ENCODE measurements around the gene LMBR1L. TPM values are rescaled to one million over a fixed set of nuclear protein-coding genes. Genes with fewer than 3 reads are reported as not detected.

The LMBR1L gene
- total RNA-seq, 1 donor from 2014 or later: 74.2 TPM

DNA sequence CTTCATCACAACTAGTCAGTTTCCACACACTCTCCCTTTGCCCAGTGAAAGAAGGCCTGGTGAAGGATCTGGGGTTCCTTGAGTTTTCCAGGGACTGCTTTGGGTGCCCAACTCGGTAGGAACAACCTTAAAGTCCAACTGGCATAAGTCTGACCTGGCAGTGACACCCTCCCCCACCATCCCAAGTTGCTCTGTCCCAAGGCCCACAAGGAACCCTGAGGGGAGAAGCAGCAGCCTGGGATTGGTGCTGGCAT, 51.7 kb downstream of the LMBR1L start:
- no peaks in the 10 kb centered on the region for H3K27me3 ChIP-seq
- peak overlapping the region; percentile 94 to 98 for H3K27ac ChIP-seq
- H3K4me1 ChIP-seq: peaks cover 8 to 31% of the 10 kb centered on the region in 2 donors
- intact Hi-C loops (cut with DNase I): loop anchor here (5.0 kb wide), 1 partner anchor 42 kb away; the partner anchor contains the start of gene PRKAG1
- peaks cover 11 to 12% of the 10 kb centered on the region in 2 donors for H3K36me3 ChIP-seq
- TF ChIP-seq, protein P1, sequence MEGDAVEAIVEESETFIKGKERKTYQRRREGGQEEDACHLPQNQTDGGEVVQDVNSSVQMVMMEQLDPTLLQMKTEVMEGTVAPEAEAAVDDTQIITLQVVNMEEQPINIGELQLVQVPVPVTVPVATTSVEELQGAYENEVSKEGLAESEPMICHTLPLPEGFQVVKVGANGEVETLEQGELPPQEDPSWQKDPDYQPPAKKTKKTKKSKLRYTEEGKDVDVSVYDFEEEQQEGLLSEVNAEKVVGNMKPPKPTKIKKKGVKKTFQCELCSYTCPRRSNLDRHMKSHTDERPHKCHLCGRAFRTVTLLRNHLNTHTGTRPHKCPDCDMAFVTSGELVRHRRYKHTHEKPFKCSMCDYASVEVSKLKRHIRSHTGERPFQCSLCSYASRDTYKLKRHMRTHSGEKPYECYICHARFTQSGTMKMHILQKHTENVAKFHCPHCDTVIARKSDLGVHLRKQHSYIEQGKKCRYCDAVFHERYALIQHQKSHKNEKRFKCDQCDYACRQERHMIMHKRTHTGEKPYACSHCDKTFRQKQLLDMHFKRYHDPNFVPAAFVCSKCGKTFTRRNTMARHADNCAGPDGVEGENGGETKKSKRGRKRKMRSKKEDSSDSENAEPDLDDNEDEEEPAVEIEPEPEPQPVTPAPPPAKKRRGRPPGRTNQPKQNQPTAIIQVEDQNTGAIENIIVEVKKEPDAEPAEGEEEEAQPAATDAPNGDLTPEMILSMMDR (IDR thresholded peaks at IDR 0.05): no peak
- H3K9me3 ChIP-seq: no peaks in the 10 kb centered on the region
- no peak for DNase-seq (ENCODE audit: low spot score in 2 of 2)
- peak overlapping the region; percentile 96 to 97 for H3K4me3 ChIP-seq

DNA sequence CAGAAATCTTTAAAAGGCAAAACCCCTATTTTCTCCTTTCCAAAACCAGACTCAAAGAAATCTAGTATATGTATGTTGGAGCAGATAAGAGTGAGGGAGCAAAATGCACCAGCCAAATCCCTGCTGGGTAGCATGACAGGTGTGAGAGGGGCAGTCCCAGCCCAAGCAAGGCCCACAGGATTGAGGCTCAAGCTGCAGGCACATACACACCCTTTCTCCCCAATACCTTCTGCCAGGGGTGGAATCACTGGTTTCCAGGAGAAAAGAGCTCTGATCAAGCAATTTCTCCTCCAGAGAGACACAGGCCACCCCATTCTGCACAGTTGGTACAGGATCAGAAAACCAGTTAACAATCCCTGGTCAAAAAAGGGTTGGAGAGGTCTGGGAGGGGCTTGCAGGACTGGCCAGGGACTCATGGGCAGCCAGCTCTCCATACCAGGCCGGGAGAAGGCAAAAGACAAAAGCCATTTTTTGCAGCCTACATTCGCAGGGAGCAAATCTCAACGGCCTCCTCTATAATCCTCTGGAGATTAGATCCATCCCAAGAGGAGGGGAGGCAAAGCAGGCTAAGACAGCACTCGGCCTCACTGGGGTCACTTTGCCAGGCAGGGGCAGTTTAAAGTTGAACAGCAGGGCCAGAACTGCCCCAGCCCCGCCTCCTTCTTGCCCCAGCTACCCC, 52.1 kb downstream of the LMBR1L start:
- Histone ChIP-seq H3K27me3 (no peaks in the 10 kb centered on the region), H3K36me3 (peaks cover 16 to 17% of the 10 kb centered on the region in 2 donors), H3K4me1 (peaks cover 8 to 31% of the 10 kb centered on the region in 2 donors), H3K27ac (peak overlapping the region; percentile 94 to 98), H3K9me3 (no peaks in the 10 kb centered on the region), H3K4me3 (peak overlapping the region; percentile 96 to 97)
- intact Hi-C loops (cut with DNase I): loop anchor here (5.0 kb wide), 1 partner anchor 41 kb away; the partner anchor contains the start of gene PRKAG1
- TF ChIP-seq, protein P1 (IDR thresholded peaks at IDR 0.05): no peak
- DNase-seq (ENCODE audit: low spot score in 2 of 2): no peak

DNA sequence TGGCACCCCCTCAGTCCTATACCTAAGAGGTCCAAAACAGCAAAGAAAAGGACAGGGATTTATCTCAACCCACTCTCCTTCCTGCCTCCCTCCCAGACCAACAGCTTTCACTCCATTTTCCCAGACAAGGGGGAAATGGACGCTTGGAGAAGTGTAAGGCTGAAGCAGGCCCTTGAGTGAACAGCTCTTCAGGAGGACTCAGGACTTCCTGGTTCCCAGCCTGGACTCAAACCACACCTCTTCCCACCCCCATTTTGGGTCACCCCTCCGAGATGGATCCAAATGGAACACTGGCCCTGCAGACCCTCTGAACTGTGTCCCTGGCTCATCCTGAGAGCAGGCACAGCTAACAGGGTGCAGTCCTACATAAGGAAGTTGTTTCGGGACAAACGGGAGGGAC, 52.8 kb downstream of the LMBR1L start:
- intact Hi-C loops (cut with DNase I): loop anchor here (5.0 kb wide), 1 partner anchor 41 kb away; the partner anchor contains the start of gene PRKAG1
- Histone ChIP-seq H3K9me3 (no peaks in the 10 kb centered on the region), H3K4me1 (peaks cover 8 to 31% of the 10 kb centered on the region in 2 donors), H3K36me3 (peaks cover 22 to 23% of the 10 kb centered on the region in 2 donors), H3K27ac (peak overlapping the region; percentile 8 to 31), H3K4me3 (peak overlapping the region; percentile 96 to 97), H3K27me3 (no peaks in the 10 kb centered on the region)
- TF ChIP-seq, protein P1 (IDR thresholded peaks at IDR 0.05): no peak
- DNase-seq (ENCODE audit: low spot score in 2 of 2): no peak

DNA sequence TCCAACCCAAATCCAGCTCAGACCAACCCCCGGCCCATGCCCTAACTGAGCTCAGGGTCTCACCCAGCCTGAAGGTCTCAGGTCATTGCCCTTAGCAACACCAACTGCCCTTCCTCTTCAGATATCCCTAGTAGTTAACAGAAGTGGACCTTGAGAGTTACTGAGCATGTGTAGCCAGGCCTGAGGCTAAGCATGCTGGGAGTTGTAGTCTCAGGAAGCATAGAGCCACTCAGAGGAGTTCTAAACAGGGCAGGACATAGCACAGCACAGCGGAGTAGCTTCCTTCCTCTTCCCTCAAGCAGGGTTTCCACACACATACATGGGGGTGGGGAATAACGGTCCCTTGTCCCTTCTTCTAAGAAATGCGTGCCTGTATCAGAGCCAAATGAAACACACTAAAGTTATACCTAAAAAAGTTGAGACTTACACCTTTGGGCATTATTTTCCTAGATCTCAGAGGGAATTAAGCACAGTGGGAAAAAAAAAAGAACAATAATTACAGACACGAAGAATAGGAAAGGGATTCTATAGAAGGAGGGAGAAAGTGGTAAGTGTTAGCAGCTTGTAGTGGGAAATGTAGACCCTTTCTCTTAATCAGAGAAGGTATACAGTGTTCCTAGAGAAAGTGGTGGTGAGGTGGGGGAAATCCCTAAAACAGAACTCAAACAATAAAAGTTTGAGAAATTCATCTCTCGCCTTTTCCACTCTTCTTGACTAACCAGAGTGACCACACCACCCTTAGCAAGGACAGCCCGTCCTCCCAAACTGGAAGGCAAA, 54.5 kb downstream of the LMBR1L start:
- Histone ChIP-seq H3K4me3 (peak overlapping the region; percentile 29 to 96), H3K27me3 (no peaks in the 10 kb centered on the region), H3K36me3 (peaks cover 40% of the 10 kb centered on the region in 2 donors), H3K9me3 (no peaks in the 10 kb centered on the region), H3K4me1 (peaks cover 8 to 31% of the 10 kb centered on the region in 2 donors), H3K27ac (peak overlapping the region in 1 of 2 donors; percentile 31)
- intact Hi-C loops (cut with DNase I): loop anchor here (5.0 kb wide), 1 partner anchor 39 kb away; the partner anchor contains the start of gene PRKAG1
- DNase-seq (ENCODE audit: low spot score in 2 of 2): peak; percentile 33 to 82
- TF ChIP-seq, protein P1 (IDR thresholded peaks at IDR 0.05): no peak

DNA sequence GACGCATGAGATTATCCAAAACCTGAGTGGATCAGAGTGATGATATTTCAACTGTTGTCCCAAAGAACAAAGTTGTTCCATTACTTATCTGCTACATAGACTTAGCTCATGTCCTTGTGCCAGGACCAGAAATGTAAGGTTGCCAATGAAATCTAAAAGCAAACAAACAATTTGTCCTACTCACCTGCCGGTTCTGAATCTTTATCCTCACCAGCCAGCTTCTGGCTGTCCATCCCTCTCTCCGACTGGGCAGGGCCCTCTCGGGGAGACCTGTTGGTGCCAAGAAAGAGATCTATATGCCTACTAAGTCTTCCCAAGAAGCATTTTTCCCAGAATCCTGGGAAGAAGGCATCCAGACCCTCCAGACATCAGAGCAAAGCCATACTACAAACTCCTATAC, 55.6 kb downstream of the LMBR1L start:
- TF ChIP-seq, protein P1 (IDR thresholded peaks at IDR 0.05): no peak
- no peak overlapping the region for H3K27ac ChIP-seq
- DNase-seq (ENCODE audit: low spot score in 2 of 2): no peak
- no peaks in the 10 kb centered on the region for H3K27me3 ChIP-seq
- no peak overlapping the region for H3K4me3 ChIP-seq
- peaks cover 50 to 51% of the 10 kb centered on the region in 2 donors for H3K36me3 ChIP-seq
- peaks cover 8 to 31% of the 10 kb centered on the region in 2 donors for H3K4me1 ChIP-seq
- H3K9me3 ChIP-seq: no peaks in the 10 kb centered on the region
- intact Hi-C loops (cut with DNase I): loop anchor here (5.0 kb wide), 1 partner anchor 38 kb away; the partner anchor contains the start of gene PRKAG1

All from ascending aorta (tissue), 2 donors.